ENCODE measurements around the gene KCNH2.

KCNH2 gene

GRCh38 chr7:151010307-151011096, 32.4 kb upstream of the KCNH2 start:
- Histone ChIP-seq H3K4me1 (ENCODE audit: control insufficient read depth, insufficient read depth, low read length) (peaks cover 30% of the 10 kb centered on the region; the same call in 1 of the 2 replicates), H3K9ac (ENCODE audit: low read depth, low read length) (no peak overlapping the region), H3K27ac (ENCODE audit: low read depth, low read length) (no peak overlapping the region)

DNA sequence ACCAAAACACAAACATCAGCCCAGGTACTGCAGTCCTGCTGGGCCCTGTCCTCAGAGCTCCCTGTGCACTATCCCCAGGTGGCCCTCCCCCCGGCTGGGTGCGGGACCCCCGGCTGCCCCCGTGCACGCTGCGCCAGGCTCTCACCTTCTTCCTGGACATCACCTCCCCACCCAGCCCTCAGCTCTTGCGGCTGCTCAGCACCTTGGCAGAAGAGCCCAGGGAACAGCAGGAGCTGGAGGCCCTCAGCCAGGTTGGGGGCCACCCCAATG, 31.9 kb upstream of the KCNH2 start:
- Histone ChIP-seq H3K27ac (ENCODE audit: low read depth, low read length) (no peak overlapping the region), H3K4me1 (ENCODE audit: control insufficient read depth, insufficient read depth, low read length) (peaks cover 30% of the 10 kb centered on the region; the same call in 1 of the 2 replicates), H3K27me3 (ENCODE audit: control insufficient read depth, insufficient read depth, low read length) (peaks cover 13% of the 10 kb centered on the region), H3K9ac (ENCODE audit: low read depth, low read length) (no peak overlapping the region), H3K9me3 (ENCODE audit: control insufficient read depth, insufficient read depth, low read length) (no peaks in the 10 kb centered on the region), H3K36me3 (ENCODE audit: control insufficient read depth, insufficient read depth, low read length) (no peaks in the 10 kb centered on the region), H3K4me3 (ENCODE audit: low read depth, low read length) (no peak overlapping the region)

More at GRCh38 chr7:151010307-151011096, 32.4 kb upstream of the KCNH2 start:
- Histone ChIP-seq H3K27me3 (ENCODE audit: control insufficient read depth, insufficient read depth, low read length) (peaks cover 13% of the 10 kb centered on the region), H3K9me3 (ENCODE audit: control insufficient read depth, insufficient read depth, low read length) (no peaks in the 10 kb centered on the region), H3K4me3 (ENCODE audit: low read depth, low read length) (peak overlapping the region; percentile 23; the same call in 1 of the 2 replicates), H3K36me3 (ENCODE audit: control insufficient read depth, insufficient read depth, low read length) (no peaks in the 10 kb centered on the region)

DNA sequence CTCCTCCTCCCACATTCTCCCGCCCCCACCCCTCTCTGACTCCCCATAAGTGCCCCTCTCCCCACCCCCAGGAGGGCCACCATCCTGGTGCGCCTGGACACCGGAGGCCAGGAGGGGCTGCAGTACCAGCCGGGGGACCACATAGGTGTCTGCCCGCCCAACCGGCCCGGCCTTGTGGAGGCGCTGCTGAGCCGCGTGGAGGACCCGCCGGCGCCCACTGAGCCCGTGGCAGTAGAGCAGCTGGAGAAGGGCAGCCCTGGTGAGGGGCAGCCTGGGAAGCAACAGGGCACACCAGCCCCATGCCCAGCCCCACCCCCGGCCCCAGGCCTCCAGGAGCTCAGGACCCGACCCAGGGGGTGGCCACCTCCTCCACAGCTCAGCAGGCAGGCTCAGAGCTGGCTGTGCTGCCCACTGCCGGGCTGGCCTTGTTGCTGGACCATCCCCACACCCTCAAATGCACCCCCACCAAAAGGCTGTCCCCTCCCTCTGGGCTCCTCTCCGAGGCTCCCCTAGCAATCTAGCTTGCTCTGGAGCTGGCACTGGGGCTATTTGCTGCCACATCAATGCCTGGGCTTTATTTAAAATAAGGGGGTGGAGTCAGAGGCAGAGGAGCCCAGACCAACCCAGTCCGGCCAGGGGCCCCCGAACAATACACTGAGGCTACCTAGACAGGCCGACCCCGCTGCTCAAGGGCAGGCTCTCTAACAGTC, 31.4 kb upstream of the KCNH2 start:
- peaks cover 13% of the 10 kb centered on the region for H3K27me3 ChIP-seq (ENCODE audit: control insufficient read depth, insufficient read depth, low read length)
- peaks cover 30% of the 10 kb centered on the region; the same call in 1 of the 2 replicates for H3K4me1 ChIP-seq (ENCODE audit: control insufficient read depth, insufficient read depth, low read length)
- H3K27ac ChIP-seq (ENCODE audit: low read depth, low read length): no peak overlapping the region
- H3K9ac ChIP-seq (ENCODE audit: low read depth, low read length): no peak overlapping the region
- no peaks in the 10 kb centered on the region for H3K36me3 ChIP-seq (ENCODE audit: control insufficient read depth, insufficient read depth, low read length)
- H3K4me3 ChIP-seq (ENCODE audit: low read depth, low read length): no peak overlapping the region
- H3K9me3 ChIP-seq (ENCODE audit: control insufficient read depth, insufficient read depth, low read length): no peaks in the 10 kb centered on the region

- Histone ChIP-seq H3K4me1 (ENCODE audit: control insufficient read depth, insufficient read depth, low read length) (peaks cover 26% of the 10 kb centered on the region; the same call in 1 of the 2 replicates), H3K4me3 (ENCODE audit: low read depth, low read length) (peak overlapping the region; percentile 39), H3K27me3 (ENCODE audit: control insufficient read depth, insufficient read depth, low read length) (peaks cover 13% of the 10 kb centered on the region), H3K9me3 (ENCODE audit: control insufficient read depth, insufficient read depth, low read length) (no peaks in the 10 kb centered on the region), H3K36me3 (ENCODE audit: control insufficient read depth, insufficient read depth, low read length) (no peaks in the 10 kb centered on the region), H3K27ac (ENCODE audit: low read depth, low read length) (no peak overlapping the region), H3K9ac (ENCODE audit: low read depth, low read length) (no peak overlapping the region)
Measured at GRCh38 chr7:151008511-151009323, 30.6 kb upstream of the KCNH2 start.

DNA sequence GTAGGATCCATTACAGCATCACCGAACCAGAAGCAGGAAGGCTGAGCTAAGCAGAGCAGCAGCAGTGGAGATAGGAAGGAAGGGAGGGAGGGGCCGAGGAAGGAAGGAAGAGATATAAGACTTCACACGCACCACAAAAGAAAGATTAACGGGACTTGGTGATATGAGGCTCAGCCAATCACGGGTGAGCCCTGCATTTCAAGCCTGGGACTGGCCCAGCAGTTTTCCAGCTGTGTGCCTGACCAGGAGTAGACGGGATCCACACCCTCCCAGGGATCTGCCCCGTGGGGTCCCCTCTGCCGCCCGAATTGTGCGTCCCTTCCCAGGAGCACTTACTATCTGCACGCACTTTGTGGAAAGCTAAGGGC, 30.0 kb upstream of the KCNH2 start:
- peaks cover 12% of the 10 kb centered on the region for H3K27me3 ChIP-seq (ENCODE audit: control insufficient read depth, insufficient read depth, low read length)
- no peaks in the 10 kb centered on the region for H3K36me3 ChIP-seq (ENCODE audit: control insufficient read depth, insufficient read depth, low read length)
- H3K4me1 ChIP-seq (ENCODE audit: control insufficient read depth, insufficient read depth, low read length): peaks cover 26% of the 10 kb centered on the region; the same call in 1 of the 2 replicates
- H3K4me3 ChIP-seq (ENCODE audit: low read depth, low read length): peak overlapping the region; percentile 39
- no peak overlapping the region for H3K9ac ChIP-seq (ENCODE audit: low read depth, low read length)
- H3K9me3 ChIP-seq (ENCODE audit: control insufficient read depth, insufficient read depth, low read length): no peaks in the 10 kb centered on the region
- no peak overlapping the region for H3K27ac ChIP-seq (ENCODE audit: low read depth, low read length)

DNA sequence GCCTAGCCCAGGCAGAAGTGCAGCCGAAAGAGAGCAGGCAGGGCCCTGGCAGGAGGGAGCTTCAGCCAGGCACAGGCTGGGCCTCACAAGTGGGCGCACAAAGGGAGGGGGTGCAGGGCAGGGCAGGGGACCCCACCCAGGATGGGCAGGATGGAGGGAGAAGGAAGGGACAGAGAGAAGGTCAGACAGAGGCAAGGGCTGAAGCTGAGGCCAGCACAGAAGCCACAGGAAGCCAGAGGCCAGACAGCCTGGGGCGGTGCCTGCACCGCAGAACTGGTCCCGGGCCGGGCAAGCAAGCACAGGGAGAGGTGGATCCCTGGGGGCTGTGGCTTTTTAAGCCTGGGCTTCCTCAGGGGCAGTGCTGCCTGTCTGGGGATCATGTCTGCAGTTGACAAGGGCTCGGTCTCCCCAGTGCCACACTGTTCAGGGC, 29.4 kb upstream of the KCNH2 start:
- Histone ChIP-seq H3K27me3 (ENCODE audit: control insufficient read depth, insufficient read depth, low read length) (peaks cover 7% of the 10 kb centered on the region), H3K4me1 (ENCODE audit: control insufficient read depth, insufficient read depth, low read length) (peaks cover 23% of the 10 kb centered on the region; the same call in 1 of the 2 replicates), H3K4me3 (ENCODE audit: low read depth, low read length) (no peak overlapping the region), H3K9me3 (ENCODE audit: control insufficient read depth, insufficient read depth, low read length) (no peaks in the 10 kb centered on the region), H3K9ac (ENCODE audit: low read depth, low read length) (no peak overlapping the region), H3K36me3 (ENCODE audit: control insufficient read depth, insufficient read depth, low read length) (no peaks in the 10 kb centered on the region), H3K27ac (ENCODE audit: low read depth, low read length) (no peak overlapping the region)

GRCh38 chr7:151006590-151007300, 28.6 kb upstream of the KCNH2 start:
- Histone ChIP-seq H3K9me3 (ENCODE audit: control insufficient read depth, insufficient read depth, low read length) (no peaks in the 10 kb centered on the region), H3K27me3 (ENCODE audit: control insufficient read depth, insufficient read depth, low read length) (peaks cover under 1% of the 10 kb centered on the region), H3K36me3 (ENCODE audit: control insufficient read depth, insufficient read depth, low read length) (no peaks in the 10 kb centered on the region), H3K27ac (ENCODE audit: low read depth, low read length) (no peak overlapping the region), H3K9ac (ENCODE audit: low read depth, low read length) (no peak overlapping the region), H3K4me3 (ENCODE audit: low read depth, low read length) (no peak overlapping the region), H3K4me1 (ENCODE audit: control insufficient read depth, insufficient read depth, low read length) (peaks cover 20% of the 10 kb centered on the region; the same call in 1 of the 2 replicates)

DNA sequence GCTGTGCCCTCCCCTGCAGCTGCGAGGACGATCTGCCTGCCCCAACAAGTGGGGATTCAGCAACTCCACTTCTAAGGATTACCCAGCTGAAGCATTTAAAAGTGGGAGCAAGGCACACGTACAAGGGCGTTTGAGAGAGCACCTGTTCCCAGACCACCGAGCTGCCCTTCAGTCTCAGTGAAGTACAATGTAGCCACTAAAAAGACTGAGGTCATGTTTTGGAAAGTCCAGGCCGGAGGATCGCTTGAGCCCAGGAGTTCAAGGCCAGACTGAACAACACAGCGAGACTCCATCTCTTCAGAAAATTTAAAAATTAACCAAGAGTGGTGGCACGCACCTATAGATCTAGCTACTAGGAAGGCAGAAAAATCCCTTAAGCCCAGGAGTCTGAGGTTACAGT, 27.4 kb upstream of the KCNH2 start:
- H3K9me3 ChIP-seq (ENCODE audit: control insufficient read depth, insufficient read depth, low read length): no peaks in the 10 kb centered on the region
- no peaks in the 10 kb centered on the region for H3K27me3 ChIP-seq (ENCODE audit: control insufficient read depth, insufficient read depth, low read length)
- H3K9ac ChIP-seq (ENCODE audit: low read depth, low read length): no peak overlapping the region
- H3K4me1 ChIP-seq (ENCODE audit: control insufficient read depth, insufficient read depth, low read length): peaks cover 18% of the 10 kb centered on the region; the same call in 1 of the 2 replicates
- H3K27ac ChIP-seq (ENCODE audit: low read depth, low read length): no peak overlapping the region
- no peak overlapping the region for H3K4me3 ChIP-seq (ENCODE audit: low read depth, low read length)
- H3K36me3 ChIP-seq (ENCODE audit: control insufficient read depth, insufficient read depth, low read length): no peaks in the 10 kb centered on the region

- H3K4me3 ChIP-seq (ENCODE audit: low read depth, low read length): no peak overlapping the region
- H3K27ac ChIP-seq (ENCODE audit: low read depth, low read length): no peak overlapping the region
- no peak overlapping the region for H3K9ac ChIP-seq (ENCODE audit: low read depth, low read length)
- H3K9me3 ChIP-seq (ENCODE audit: control insufficient read depth, insufficient read depth, low read length): no peaks in the 10 kb centered on the region
- peaks cover 10% of the 10 kb centered on the region; the same call in 1 of the 2 replicates for H3K4me1 ChIP-seq (ENCODE audit: control insufficient read depth, insufficient read depth, low read length)
- no peaks in the 10 kb centered on the region for H3K27me3 ChIP-seq (ENCODE audit: control insufficient read depth, insufficient read depth, low read length)
- H3K36me3 ChIP-seq (ENCODE audit: control insufficient read depth, insufficient read depth, low read length): no peaks in the 10 kb centered on the region
Measured at GRCh38 chr7:151003572-151003971, 25.5 kb upstream of the KCNH2 start.

DNA sequence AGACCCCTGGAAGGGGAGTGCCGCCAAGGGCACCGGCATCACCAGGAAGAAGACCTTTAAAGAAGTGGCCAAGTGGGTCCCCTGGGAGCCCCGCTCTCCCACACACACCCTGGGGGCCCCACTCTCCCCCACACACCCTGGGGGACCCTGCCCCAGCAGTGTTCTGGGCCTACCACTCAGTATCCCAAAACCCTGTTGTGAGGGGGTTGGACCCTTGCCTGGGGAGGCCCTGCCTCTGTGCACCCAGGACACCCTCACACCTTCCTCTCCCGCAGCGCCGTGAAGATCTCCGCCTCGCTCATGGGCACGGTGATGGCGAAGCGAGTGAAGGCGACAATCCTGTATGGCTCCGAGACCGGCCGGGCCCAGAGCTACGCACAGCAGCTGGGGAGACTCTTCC, 23.4 kb upstream of the KCNH2 start:
- Histone ChIP-seq H3K4me1 (ENCODE audit: control insufficient read depth, insufficient read depth, low read length) (no peaks in the 10 kb centered on the region), H3K36me3 (ENCODE audit: control insufficient read depth, insufficient read depth, low read length) (no peaks in the 10 kb centered on the region), H3K9ac (ENCODE audit: low read depth, low read length) (no peak overlapping the region), H3K4me3 (ENCODE audit: low read depth, low read length) (no peak overlapping the region), H3K27me3 (ENCODE audit: control insufficient read depth, insufficient read depth, low read length) (no peaks in the 10 kb centered on the region), H3K27ac (ENCODE audit: low read depth, low read length) (no peak overlapping the region), H3K9me3 (ENCODE audit: control insufficient read depth, insufficient read depth, low read length) (no peaks in the 10 kb centered on the region)
